ENCODE measurements around the gene ILF3. TPM values are rescaled to one million over a fixed set of nuclear protein-coding genes. Genes with fewer than 3 reads are reported as not detected.

The ILF3 gene
- total and polyA plus RNA-seq, 5 donors from 2014 or later: 54.8 to 444 (median 63.8) TPM

GRCh38 chr19:10686661-10687517 lies 32.7 kb downstream of the ILF3 start:
- Mint-ChIP-seq H3K4me1 (no peaks in the 10 kb centered on the region), H3K27me3 (no peaks in the 10 kb centered on the region), H3K27ac (no peak overlapping the region), H3K9me3 (no peaks in the 10 kb centered on the region), H3K36me3 (peaks cover 26% of the 10 kb centered on the region), H3K4me3 (no peak overlapping the region)
- Histone ChIP-seq H3K4me3 (ENCODE audit: low read depth, low read length) (no peak overlapping the region), H3K4me1 (ENCODE audit: control insufficient read depth, insufficient read depth, low read length, poor library complexity, severe bottlenecking) (no peaks in the 10 kb centered on the region), H3K27ac (ENCODE audit: insufficient read depth, low read length, poor library complexity, severe bottlenecking) (no peak overlapping the region), H3K27me3 (ENCODE audit: control insufficient read depth, insufficient read depth, low read length) (no peaks in the 10 kb centered on the region), H3K36me3 (ENCODE audit: control insufficient read depth, insufficient read depth, low read length) (peaks cover 85% of the 10 kb centered on the region), H3K9me3 (ENCODE audit: control insufficient read depth in 2 of 2, low read length in 2 of 2) (no peaks in the 10 kb centered on the region)
- ATAC-seq (ENCODE audit: low read depth in 2 of 2) (no peak), DNase-seq (no peak)

- Mint-ChIP-seq H3K9me3 (no peaks in the 10 kb centered on the region), H3K4me1 (peaks cover 0 to 4% (median 3%) of the 10 kb centered on the region in 4 donors), H3K27me3 (peaks cover 4% of the 10 kb centered on the region), H3K4me3 (no peak overlapping the region), H3K36me3 (peaks cover 26% of the 10 kb centered on the region), H3K27ac (no peak overlapping the region)
- DNase-seq: no peak
- H3K4me3 ChIP-seq (ENCODE audit: low read depth, low read length): no peak overlapping the region
- no peaks in the 10 kb centered on the region for H3K4me1 ChIP-seq (ENCODE audit: control insufficient read depth, insufficient read depth, low read length, poor library complexity, severe bottlenecking)
- H3K27me3 ChIP-seq (ENCODE audit: control insufficient read depth, insufficient read depth, low read length): no peaks in the 10 kb centered on the region
- H3K36me3 ChIP-seq (ENCODE audit: control insufficient read depth, insufficient read depth, low read length): peaks cover 77% of the 10 kb centered on the region
- no peak for ATAC-seq (ENCODE audit: low read depth in 2 of 2)
- no peaks in the 10 kb centered on the region for H3K9me3 ChIP-seq (ENCODE audit: control insufficient read depth in 2 of 2, low read length in 2 of 2)
- H3K27ac ChIP-seq (ENCODE audit: insufficient read depth, low read length, poor library complexity, severe bottlenecking): no peak overlapping the region
Observed at GRCh38 chr19:10687518-10688288, 33.6 kb downstream of the ILF3 start.

- H3K36me3 ChIP-seq (ENCODE audit: control insufficient read depth, insufficient read depth, low read length): peaks cover 66% of the 10 kb centered on the region
- peaks cover 26% of the 10 kb centered on the region for H3K36me3 Mint-ChIP-seq
- no peaks in the 10 kb centered on the region for H3K27me3 ChIP-seq (ENCODE audit: control insufficient read depth, insufficient read depth, low read length)
- H3K4me1 Mint-ChIP-seq: peaks cover 0 to 5% (median 4%) of the 10 kb centered on the region in 4 donors
- no peak overlapping the region for H3K4me3 Mint-ChIP-seq
- H3K4me1 ChIP-seq (ENCODE audit: control insufficient read depth, insufficient read depth, low read length, poor library complexity, severe bottlenecking): no peaks in the 10 kb centered on the region
- no peaks in the 10 kb centered on the region for H3K9me3 ChIP-seq (ENCODE audit: control insufficient read depth in 2 of 2, low read length in 2 of 2)
- ATAC-seq (ENCODE audit: low read depth in 2 of 2): no peak
- no peak overlapping the region for H3K27ac ChIP-seq (ENCODE audit: insufficient read depth, low read length, poor library complexity, severe bottlenecking)
- H3K4me3 ChIP-seq (ENCODE audit: low read depth, low read length): no peak overlapping the region
- peaks cover 5% of the 10 kb centered on the region for H3K27me3 Mint-ChIP-seq
- no peak overlapping the region for H3K27ac Mint-ChIP-seq
- no peaks in the 10 kb centered on the region for H3K9me3 Mint-ChIP-seq
- DNase-seq: no peak
Observed at GRCh38 chr19:10688545-10689280, 34.6 kb downstream of the ILF3 start.

- H3K27ac ChIP-seq (ENCODE audit: insufficient read depth, low read length, poor library complexity, severe bottlenecking): no peak overlapping the region
- Mint-ChIP-seq H3K9me3 (peaks cover 0 to 2% (median 0%) of the 10 kb centered on the region in 7 donors), H3K27ac (no peak overlapping the region), H3K36me3 (peaks cover 16% of the 10 kb centered on the region), H3K4me1 (peaks cover under 1 to 9% (median 6%) of the 10 kb centered on the region in 4 donors), H3K27me3 (peaks cover 6% of the 10 kb centered on the region), H3K4me3 (no peak overlapping the region)
- ATAC-seq (ENCODE audit: low read depth in 2 of 2) (no peak), DNase-seq (no peak)
- H3K4me3 ChIP-seq (ENCODE audit: low read depth, low read length): no peak overlapping the region
- H3K9me3 ChIP-seq (ENCODE audit: control insufficient read depth in 2 of 2, low read length in 2 of 2): no peaks in the 10 kb centered on the region
- peaks cover 50% of the 10 kb centered on the region for H3K36me3 ChIP-seq (ENCODE audit: control insufficient read depth, insufficient read depth, low read length)
- no peaks in the 10 kb centered on the region for H3K27me3 ChIP-seq (ENCODE audit: control insufficient read depth, insufficient read depth, low read length)
- H3K4me1 ChIP-seq (ENCODE audit: control insufficient read depth, insufficient read depth, low read length, poor library complexity, severe bottlenecking): peaks cover 3% of the 10 kb centered on the region
Observed at GRCh38 chr19:10690341-10690781, 36.2 kb downstream of the ILF3 start.

GRCh38 chr19:10691178-10691881 lies 37.2 kb downstream of the ILF3 start:
- Histone ChIP-seq H3K9me3 (ENCODE audit: control insufficient read depth in 2 of 2, low read length in 2 of 2) (no peaks in the 10 kb centered on the region), H3K4me3 (ENCODE audit: low read depth, low read length) (no peak overlapping the region), H3K27ac (ENCODE audit: insufficient read depth, low read length, poor library complexity, severe bottlenecking) (no peak overlapping the region), H3K27me3 (ENCODE audit: control insufficient read depth, insufficient read depth, low read length) (no peaks in the 10 kb centered on the region), H3K4me1 (ENCODE audit: control insufficient read depth, insufficient read depth, low read length, poor library complexity, severe bottlenecking) (peaks cover 10% of the 10 kb centered on the region), H3K36me3 (ENCODE audit: control insufficient read depth, insufficient read depth, low read length) (peaks cover 46% of the 10 kb centered on the region)
- peaks cover 0 to 2% (median 0%) of the 10 kb centered on the region in 7 donors for H3K9me3 Mint-ChIP-seq
- H3K4me3 Mint-ChIP-seq: peak overlapping the region in 1 of 4 donors; percentile 63
- H3K27me3 Mint-ChIP-seq: peaks cover 15% of the 10 kb centered on the region
- H3K4me1 Mint-ChIP-seq: peaks cover 4 to 17% (median 15%) of the 10 kb centered on the region in 4 donors
- no peak for ATAC-seq (ENCODE audit: low read depth in 2 of 2)
- peaks cover 16% of the 10 kb centered on the region for H3K36me3 Mint-ChIP-seq
- no peak overlapping the region for H3K27ac Mint-ChIP-seq
- DNase-seq: no peak

DNA sequence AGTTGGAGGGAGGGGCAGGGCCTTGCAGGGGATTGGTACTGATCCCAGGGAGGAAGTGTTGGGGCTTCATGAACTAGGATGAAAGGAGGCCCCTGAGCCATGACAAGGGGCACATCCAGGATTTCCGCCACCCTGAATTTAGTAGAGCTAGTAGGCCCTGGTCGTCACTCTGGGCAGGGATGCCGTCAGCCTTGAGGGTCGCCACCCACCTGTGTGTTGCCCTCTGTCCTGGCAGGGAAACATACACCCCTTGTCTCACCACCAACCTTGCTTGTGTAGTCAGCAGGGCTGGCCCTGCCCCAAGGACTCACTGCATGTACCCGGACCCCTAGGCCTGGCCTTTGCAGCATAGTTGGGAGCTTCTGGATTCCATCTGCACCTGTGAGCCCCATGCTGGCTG lies 37.7 kb downstream of the ILF3 start:
- ATAC-seq (ENCODE audit: low read depth in 2 of 2): no peak
- H3K27me3 ChIP-seq (ENCODE audit: control insufficient read depth, insufficient read depth, low read length): no peaks in the 10 kb centered on the region
- Mint-ChIP-seq H3K27me3 (peaks cover 18% of the 10 kb centered on the region), H3K9me3 (peaks cover 0 to 2% (median 0%) of the 10 kb centered on the region in 7 donors), H3K4me1 (peaks cover 4 to 21% (median 17%) of the 10 kb centered on the region in 4 donors), H3K27ac (no peak overlapping the region), H3K36me3 (peaks cover 16% of the 10 kb centered on the region), H3K4me3 (no peak overlapping the region)
- no peak for DNase-seq
- no peak overlapping the region for H3K4me3 ChIP-seq (ENCODE audit: low read depth, low read length)
- H3K27ac ChIP-seq (ENCODE audit: insufficient read depth, low read length, poor library complexity, severe bottlenecking): no peak overlapping the region
- no peaks in the 10 kb centered on the region for H3K9me3 ChIP-seq (ENCODE audit: control insufficient read depth in 2 of 2, low read length in 2 of 2)
- peaks cover 10% of the 10 kb centered on the region for H3K4me1 ChIP-seq (ENCODE audit: control insufficient read depth, insufficient read depth, low read length, poor library complexity, severe bottlenecking)
- H3K36me3 ChIP-seq (ENCODE audit: control insufficient read depth, insufficient read depth, low read length): peaks cover 41% of the 10 kb centered on the region
